ENCODE results near the gene PKD1.

DNA sequence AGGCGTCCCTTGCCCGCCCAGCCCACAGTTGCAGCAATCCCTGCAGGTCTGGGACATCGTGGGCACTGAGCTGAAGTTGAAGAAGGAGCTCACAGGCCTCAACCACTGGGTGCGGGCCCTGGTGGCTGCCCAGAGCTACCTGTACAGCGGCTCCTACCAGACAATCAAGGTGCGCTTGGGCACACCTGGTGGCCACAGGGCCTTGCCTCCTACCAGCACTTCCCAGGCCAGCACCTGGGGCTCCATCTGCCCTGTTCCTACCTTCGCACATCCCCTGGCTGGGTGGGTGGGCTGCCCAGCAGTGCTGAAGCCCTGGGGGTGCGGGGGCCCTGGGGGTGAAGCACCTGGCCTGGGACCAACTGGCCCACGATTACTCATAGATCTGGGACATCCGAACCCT, 39.8 kb upstream of the PKD1 start:
- no peak for TF ChIP-seq POLR2A (IDR thresholded peaks at IDR 0.05)
- TF ChIP-seq POLR2AphosphoS5 (IDR thresholded peaks at IDR 0.05) = no peak
- TF ChIP-seq, protein P1, sequence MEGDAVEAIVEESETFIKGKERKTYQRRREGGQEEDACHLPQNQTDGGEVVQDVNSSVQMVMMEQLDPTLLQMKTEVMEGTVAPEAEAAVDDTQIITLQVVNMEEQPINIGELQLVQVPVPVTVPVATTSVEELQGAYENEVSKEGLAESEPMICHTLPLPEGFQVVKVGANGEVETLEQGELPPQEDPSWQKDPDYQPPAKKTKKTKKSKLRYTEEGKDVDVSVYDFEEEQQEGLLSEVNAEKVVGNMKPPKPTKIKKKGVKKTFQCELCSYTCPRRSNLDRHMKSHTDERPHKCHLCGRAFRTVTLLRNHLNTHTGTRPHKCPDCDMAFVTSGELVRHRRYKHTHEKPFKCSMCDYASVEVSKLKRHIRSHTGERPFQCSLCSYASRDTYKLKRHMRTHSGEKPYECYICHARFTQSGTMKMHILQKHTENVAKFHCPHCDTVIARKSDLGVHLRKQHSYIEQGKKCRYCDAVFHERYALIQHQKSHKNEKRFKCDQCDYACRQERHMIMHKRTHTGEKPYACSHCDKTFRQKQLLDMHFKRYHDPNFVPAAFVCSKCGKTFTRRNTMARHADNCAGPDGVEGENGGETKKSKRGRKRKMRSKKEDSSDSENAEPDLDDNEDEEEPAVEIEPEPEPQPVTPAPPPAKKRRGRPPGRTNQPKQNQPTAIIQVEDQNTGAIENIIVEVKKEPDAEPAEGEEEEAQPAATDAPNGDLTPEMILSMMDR (IDR thresholded peaks at IDR 0.05) = no peak
- no peak for TF ChIP-seq EP300 (IDR thresholded peaks at IDR 0.05)

Measured in suprapubic skin (tissue), 4 donors.